HEK293T (cell line): ENCODE data around the gene ADIPOQ.
"Not testable (repeated sequence)": the region's sequence is repeated elsewhere in the genome, so short reads cannot be mapped to it uniquely, and the experiment has no call there.

ENCODE experiments used
- CTCF ChIA-PET: fragments of 350-600 bp; formaldehyde crosslinking; extraction: SDS; loops from one replicate; lab custom pipeline; 2021; ENCODE audit warnings: antibody characterized with exemption, inconsistent platforms; lab: Yijun Ruan, JAX
- POLR2A ChIA-PET: fragments of 350-600 bp; formaldehyde crosslinking; extraction: SDS; loops from one replicate; lab custom pipeline; 2020; ENCODE audit warnings: antibody characterized with exemption, inconsistent platforms; lab: Yijun Ruan, JAX
- DNase-seq: peaks from one replicate; pipeline ENCODE4 v3.0.0; 2012; ENCODE audit warnings: mixed read lengths; ENCODE audit errors: extremely low spot score
- ARNT ChIP-seq: fragments of 450-650 bp; IDR thresholded peaks from 2 replicates; pipeline ENCODE4 v1.6.1; 2017; ENCODE audit warnings: mild to moderate bottlenecking
- BHLHE40 ChIP-seq: fragments of 450-650 bp; IDR thresholded peaks from 2 replicates; pipeline ENCODE4 v1.6.1; 2016; ENCODE audit warnings: mild to moderate bottlenecking, moderate library complexity, borderline replicate concordance
- CTBP1 ChIP-seq: fragments of 450-650 bp; IDR thresholded peaks from 2 replicates; pipeline ENCODE4 v1.6.1; 2016; ENCODE audit warnings: borderline replicate concordance
- ELF4 ChIP-seq: fragments of 450-650 bp; IDR thresholded peaks from 2 replicates; pipeline ENCODE4 v1.6.1; 2017; ENCODE audit warnings: antibody characterized with exemption
- FOXA1 ChIP-seq: fragments of 450-650 bp; IDR thresholded peaks from 2 replicates; pipeline ENCODE4 v1.6.1; 2016; ENCODE audit warnings: mild to moderate bottlenecking
- FOXK2 ChIP-seq: fragments of 450-650 bp; IDR thresholded peaks from 2 replicates; pipeline ENCODE4 v1.6.1; 2016; ENCODE audit warnings: mild to moderate bottlenecking
- FOXM1 ChIP-seq: fragments of 450-650 bp; IDR thresholded peaks from 2 replicates; pipeline ENCODE4 v1.6.1; 2017; ENCODE audit warnings: mild to moderate bottlenecking, borderline replicate concordance
- HDGF ChIP-seq: fragments of 450-650 bp; IDR thresholded peaks from 2 replicates; pipeline ENCODE4 v1.6.1; 2017; ENCODE audit warnings: antibody characterized with exemption, borderline replicate concordance
- L3MBTL2 ChIP-seq: fragments of 450-650 bp; conservative IDR thresholded peaks from 2 replicates; pipeline ENCODE4 v1.6.1; 2016; ENCODE audit warnings: mild to moderate bottlenecking
- LEF1 ChIP-seq: fragments of 450-650 bp; IDR thresholded peaks from 2 replicates; pipeline ENCODE4 v1.6.1; 2017; ENCODE audit warnings: mild to moderate bottlenecking, borderline replicate concordance
- NFRKB ChIP-seq: fragments of 450-650 bp; IDR thresholded peaks from 2 replicates; pipeline ENCODE4 v1.6.1; 2016; ENCODE audit warnings: mild to moderate bottlenecking, moderate library complexity
- PKNOX1 ChIP-seq: fragments of 450-650 bp; IDR thresholded peaks from 2 replicates; pipeline ENCODE4 v1.6.1; 2016
- SP1 ChIP-seq: fragments of 450-650 bp; IDR thresholded peaks from 2 replicates; pipeline ENCODE4 v1.6.1; 2017
- SUZ12 ChIP-seq: fragments of 450-650 bp; IDR thresholded peaks from 2 replicates; pipeline ENCODE4 v1.6.1; 2016; ENCODE audit warnings: mild to moderate bottlenecking
- TARDBP ChIP-seq: fragments of 450-650 bp; IDR thresholded peaks from 2 replicates; pipeline ENCODE4 v1.6.1; 2016
- ZNF384 ChIP-seq: fragments of 450-650 bp; IDR thresholded peaks from 2 replicates; pipeline ENCODE4 v1.6.1; 2016

ADIPOQ gene

GRCh38 chr3:186879781-186880180, 37.3 kb downstream of the ADIPOQ start:
- DNase-seq: no peak
- no peak for TF ChIP-seq ELF4
- no peak for TF ChIP-seq FOXM1
- TF ChIP-seq BHLHE40: no peak
- no peak for TF ChIP-seq L3MBTL2
- TF ChIP-seq NFRKB: no peak
- no peak for TF ChIP-seq SP1
- TF ChIP-seq ARNT: no peak
- no peak for TF ChIP-seq PKNOX1
- no peak for TF ChIP-seq TARDBP
- TF ChIP-seq LEF1: no peak
- no peak for TF ChIP-seq FOXK2
- no peak for TF ChIP-seq FOXA1
- no peak for TF ChIP-seq SUZ12
- no peak for TF ChIP-seq CTBP1
- TF ChIP-seq HDGF: no peak
- no peak for TF ChIP-seq ZNF384
- ChIA-PET CTCF (no interaction called here), POLR2A (interaction anchor here (0.9 kb wide), 1 partner anchor 12 kb away, joined by 3 read pairs; no protein-coding TSS in a partner anchor)

- ChIA-PET POLR2A (interaction anchor here (0.9 kb wide), 1 partner anchor 11 kb away, joined by 3 read pairs; no protein-coding TSS in a partner anchor), CTCF (no interaction called here)
- DNase-seq: no peak
- TF ChIP-seq PKNOX1: no peak
- TF ChIP-seq NFRKB: no peak
- TF ChIP-seq FOXM1: no peak
- no peak for TF ChIP-seq HDGF
- TF ChIP-seq L3MBTL2: no peak
- no peak for TF ChIP-seq LEF1
- TF ChIP-seq SP1: no peak
- no peak for TF ChIP-seq ZNF384
Observed at GRCh38 chr3:186880406-186880805, 37.9 kb downstream of the ADIPOQ start.

- DNase-seq: no peak
- CTCF ChIA-PET: no interaction called here
- TF ChIP-seq ARNT: no peak
- TF ChIP-seq NFRKB: no peak
- no peak for TF ChIP-seq FOXK2
- no peak for TF ChIP-seq L3MBTL2
- POLR2A ChIA-PET: no interaction called here
Observed at GRCh38 chr3:186882150-186882524, 39.6 kb downstream of the ADIPOQ start.

GRCh38 chr3:186882881-186883685, 40.6 kb downstream of the ADIPOQ start:
- no peak for TF ChIP-seq SUZ12
- TF ChIP-seq FOXK2: no peak
- TF ChIP-seq CTBP1: no peak
- no peak for TF ChIP-seq HDGF
- TF ChIP-seq PKNOX1: no peak
- no peak for TF ChIP-seq SP1
- no peak for TF ChIP-seq FOXM1
- TF ChIP-seq ARNT: no peak
- no peak for TF ChIP-seq TARDBP
- TF ChIP-seq ZNF384: no peak
- no peak for TF ChIP-seq LEF1
- TF ChIP-seq ELF4: no peak
- no peak for TF ChIP-seq FOXA1
- no peak for TF ChIP-seq BHLHE40
- TF ChIP-seq L3MBTL2: no peak
- TF ChIP-seq NFRKB: no peak
- ChIA-PET POLR2A (no interaction called here), CTCF (no interaction called here)
- DNase-seq: no peak

- CTCF ChIA-PET: no interaction called here
- TF ChIP-seq SP1 (no peak), HDGF (no peak), LEF1 (no peak), SUZ12 (no peak), ELF4 (no peak), PKNOX1 (no peak), BHLHE40 (no peak), FOXA1 (no peak), TARDBP (no peak), ZNF384 (no peak), NFRKB (no peak)
- POLR2A ChIA-PET: no interaction called here
- DNase-seq: no peak
Observed at GRCh38 chr3:186883686-186884058, 41.2 kb downstream of the ADIPOQ start.

- DNase-seq, POLR2A ChIA-PET, CTCF ChIA-PET: not testable (repeated sequence)
Observed at GRCh38 chr3:186884868-186885267, 42.4 kb downstream of the ADIPOQ start.
